Pancreas (tissue), 10 donors: Measurements from ENCODE around the gene CTNNA2. TPM values are rescaled to one million over a fixed set of nuclear protein-coding genes. Genes with fewer than 3 reads are reported as not detected.

Source experiments
- ATAC-seq, 4 donors: fragments of 200-7000 bp; cut with Tn5 transposase; one replicate each; pipeline versions ENCODE4 v1.8.0 to v1.9.1; 2020; ENCODE audit warnings: mild to moderate bottlenecking in 4 of 4, moderate library complexity in 4 of 4
- DNase-seq, 6 donors: peaks; one replicate each; pipeline ENCODE4 v3.0.0-alpha.2; 2020
- FAIRE-seq: peaks from 2 replicates; lab custom pipeline; 2012; peaks lifted over from hg19 to GRCh38; lab: Jason Lieb, UNC
- H3K27ac ChIP-seq, 4 donors: fragments of 200-600 bp; sonication (generic); 1 replicate in 3 of 4; 2 replicates in 1 of 4; pipeline versions ENCODE4 v1.5.0 to v1.8.0; 2020
- H3K27me3 ChIP-seq, 4 donors: fragments of 200-600 bp; one replicate each; pipeline ENCODE4 v1.8.0; 2021
- H3K36me3 ChIP-seq, 3 donors: fragments of 200-600 bp; sonication (generic) in 1 of 3; one replicate each; pipeline versions ENCODE4 v1.5.0 to v1.8.0; 2020 to 2021
- H3K4me1 ChIP-seq, 3 donors: fragments of 200-600 bp; one replicate each; pipeline ENCODE4 v1.8.0; 2021
- H3K4me3 ChIP-seq, 4 donors: fragments of 200-600 bp; sonication (generic) in 2 of 4; one replicate each; pipeline versions ENCODE4 v1.5.0 to v1.8.0; 2020 to 2021
- H3K9me3 ChIP-seq, 4 donors: fragments of 200-600 bp; one replicate each; pipeline ENCODE4 v1.8.0; 2021
- CTCF ChIP-seq, 4 donors: fragments of 200-600 bp; sonication (generic) in 3 of 4; IDR thresholded peaks; one replicate each; pipeline versions ENCODE4 v1.5.0 to v1.8.0; 2021; ENCODE audit warnings: antibody characterized with exemption in 4 of 4
- WGBS, 2 donors: extraction: QIAGEN DNeasy Blood & Tissue Kit; methylation state at CpG; one replicate each; pipeline ENCODE4 v1.1.7; 2013; 5-methylcytosine and 5-hydroxymethylcytosine counted together
- intact Hi-C, 3 donors: fragments of 100-400 bp; cut with DNase I; formaldehyde crosslinking; loops; one replicate each; pipeline versions ENCODE4 v1.11.1 to v1.14.2; 2022
- polyA plus RNA-seq, 2 donors: library from polyadenylated mRNA; stranded (reverse); fragments of 200-250 nt; gene quantifications; one replicate each; pipeline ENCODE4 v1.2.3, GENCODE V29; 2013
- total RNA-seq, 6 donors: library from RNA; stranded (reverse); fragmentation: NEBNext Ultra II Directional in 4 of 6; extraction: Animal tissue kit (Norgen Biotek cat#: 25700) in 4 of 6; gene quantifications; one replicate each; pipeline versions ENCODE4 v1.2.1 to v1.2.4, GENCODE V29; 2021 to 2023
- donor health status: healthy with polysubstance abuse.
- donor health status: DM: no; HTN: no; CAD: no; lungs with moderate emphysema.
- donor health status: DM: no; HTN: no; CAD: no.
- donor health status: control.
- donor health status: control.
- donor health status: Bipolar disorder and iron deficiency.
- donor health status: DM: yes; HTN: yes; CAD: no.
- donor health status: DM: no; HTN: no; CAD: no.
- donor health status: DM: no; HTN: no; CAD: no.
- donor health status: DM: yes; HTN: yes; CAD: no.

Gene CTNNA2
- total and polyA plus RNA-seq, 8 donors, result 0.25 to 12.1 (median 2.1) TPM

GRCh38 chr2:80496775-80497174 lies 983.9 kb downstream of the CTNNA2 start:
- FAIRE-seq (no peak), ATAC-seq (no peak), DNase-seq (no peak)
- H3K27ac ChIP-seq, result no peak overlapping the region
- no peaks in the 10 kb centered on the region for H3K4me1 ChIP-seq
- intact Hi-C loops, result no loop called here
- no peaks in the 10 kb centered on the region for H3K9me3 ChIP-seq
- WGBS, 2 donors, result 42 to 62% methylated on average over 5 of the region's 5 CpGs
- H3K27me3 ChIP-seq, result no peaks in the 10 kb centered on the region
- no peaks in the 10 kb centered on the region for H3K36me3 ChIP-seq
- H3K4me3 ChIP-seq, result no peak overlapping the region
- TF ChIP-seq CTCF (IDR thresholded peaks at IDR 0.05), result no peak

- DNase-seq (no peak), ATAC-seq (peak in 1 of 4 donors; percentile 50)
Measured at GRCh38 chr2:80499095-80499494, 986.2 kb downstream of the CTNNA2 start.

GRCh38 chr2:80501874-80502624 lies 989.2 kb downstream of the CTNNA2 start:
- intact Hi-C loops, result no loop called here
- ATAC-seq (no peak), FAIRE-seq (no peak)

More at GRCh38 chr2:80499095-80499494, 986.2 kb downstream of the CTNNA2 start:
- no peaks in the 10 kb centered on the region for H3K36me3 ChIP-seq
- no peaks in the 10 kb centered on the region for H3K9me3 ChIP-seq
- no peak overlapping the region for H3K4me3 ChIP-seq
- no peaks in the 10 kb centered on the region for H3K27me3 ChIP-seq
- no peak for FAIRE-seq
- H3K4me1 ChIP-seq, result no peaks in the 10 kb centered on the region
- intact Hi-C loops, result no loop called here
- 20 to 30% methylated on average over 2 of the region's 2 CpGs for WGBS, 2 donors
- H3K27ac ChIP-seq, result no peak overlapping the region
- no peak for TF ChIP-seq CTCF (IDR thresholded peaks at IDR 0.05)

GRCh38 chr2:80506563-80506962 lies 993.7 kb downstream of the CTNNA2 start:
- DNase-seq (no peak), FAIRE-seq (no peak), ATAC-seq (no peak)
- Histone ChIP-seq H3K27me3 (no peaks in the 10 kb centered on the region), H3K4me3 (no peak overlapping the region), H3K9me3 (no peaks in the 10 kb centered on the region), H3K27ac (no peak overlapping the region), H3K4me1 (no peaks in the 10 kb centered on the region), H3K36me3 (no peaks in the 10 kb centered on the region)
- no peak for TF ChIP-seq CTCF (IDR thresholded peaks at IDR 0.05)
- intact Hi-C loops, result no loop called here
- 49 to 68% methylated on average over 1 of the region's 1 CpG for WGBS, 2 donors

More at GRCh38 chr2:80501874-80502624, 989.2 kb downstream of the CTNNA2 start:
- Histone ChIP-seq H3K9me3 (no peaks in the 10 kb centered on the region), H3K27me3 (no peaks in the 10 kb centered on the region), H3K4me3 (no peak overlapping the region), H3K36me3 (no peaks in the 10 kb centered on the region), H3K4me1 (no peaks in the 10 kb centered on the region), H3K27ac (no peak overlapping the region)
- no peak for TF ChIP-seq CTCF (IDR thresholded peaks at IDR 0.05)
- no peak for DNase-seq

GRCh38 chr2:80510716-80511115 lies 997.9 kb downstream of the CTNNA2 start:
- 36 to 59% methylated on average over 3 of the region's 3 CpGs for WGBS, 2 donors
- FAIRE-seq (no peak), ATAC-seq (no peak), DNase-seq (no peak)
- H3K4me3 ChIP-seq, result no peak overlapping the region
- intact Hi-C loops, result no loop called here
- no peaks in the 10 kb centered on the region for H3K36me3 ChIP-seq
- no peaks in the 10 kb centered on the region for H3K4me1 ChIP-seq
- H3K9me3 ChIP-seq, result no peaks in the 10 kb centered on the region
- H3K27ac ChIP-seq, result no peak overlapping the region
- no peak for TF ChIP-seq CTCF (IDR thresholded peaks at IDR 0.05)
- H3K27me3 ChIP-seq, result no peaks in the 10 kb centered on the region
